KOPT-K1 (cell line): ENCODE data around the gene DIDO1.

Source experiments
- H3K27ac ChIP-seq: fragments of 200-600 bp; sonication (generic); 2 replicates; pipeline ENCODE4 v1.5.1; 2016; ENCODE audit warnings: antibody characterized with exemption, mild to moderate bottlenecking, low read depth, low read length; ENCODE audit not compliant: poor library complexity, severe bottlenecking
- H3K36me3 ChIP-seq: fragments of 200-600 bp; sonication (generic); 2 replicates; pipeline ENCODE4 v1.5.1; 2017; ENCODE audit warnings: antibody characterized with exemption, mild to moderate bottlenecking, low read length, moderate library complexity; ENCODE audit not compliant: insufficient read depth
- H3K9me3 ChIP-seq: fragments of 200-600 bp; sonication (generic); 2 replicates; pipeline ENCODE4 v1.5.1; 2017; ENCODE audit warnings: antibody characterized with exemption, low read length, mild to moderate bottlenecking; ENCODE audit not compliant: insufficient read depth, poor library complexity, severe bottlenecking

The DIDO1 gene

DNA sequence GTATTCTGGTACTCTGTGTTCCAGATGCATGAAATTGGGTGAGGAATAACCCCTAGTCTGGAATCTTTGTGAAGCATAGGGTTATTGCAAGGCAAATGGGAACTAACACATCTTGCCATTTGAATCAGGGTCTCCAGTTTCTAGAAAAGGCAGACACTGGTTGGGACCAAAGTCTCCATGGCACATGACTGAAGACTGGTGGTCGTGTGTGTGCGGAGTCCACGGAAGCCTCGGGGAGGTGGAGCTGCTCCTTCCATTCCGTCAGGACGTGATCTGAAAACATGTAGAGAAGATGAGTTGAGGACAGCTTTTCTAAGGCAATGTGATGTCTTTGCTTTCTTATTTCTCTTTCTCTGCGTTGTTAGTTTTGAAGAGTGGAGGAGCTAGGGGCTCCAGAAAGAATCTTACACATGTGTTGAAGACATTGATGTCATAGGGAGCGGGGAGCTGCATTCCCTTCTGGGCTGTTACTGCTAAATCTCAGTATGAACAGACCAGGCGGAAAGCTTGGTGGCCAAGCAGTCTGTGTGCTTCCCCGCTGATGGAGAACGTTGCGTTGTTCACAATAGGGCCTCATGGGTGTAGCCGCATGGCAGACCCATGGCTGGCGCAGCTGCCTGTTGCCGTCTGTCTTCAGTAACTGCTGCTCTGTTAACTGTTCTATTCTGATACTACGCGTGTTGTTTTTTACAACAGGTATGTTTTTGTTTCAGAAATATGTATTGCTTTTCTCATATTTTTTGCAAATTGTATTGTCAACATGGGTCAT is 21.4 kb upstream of the DIDO1 start:
- Histone ChIP-seq H3K9me3 (peaks cover 22% of the 10 kb centered on the region), H3K27ac (no peak overlapping the region), H3K36me3 (peaks cover 81% of the 10 kb centered on the region)

DNA sequence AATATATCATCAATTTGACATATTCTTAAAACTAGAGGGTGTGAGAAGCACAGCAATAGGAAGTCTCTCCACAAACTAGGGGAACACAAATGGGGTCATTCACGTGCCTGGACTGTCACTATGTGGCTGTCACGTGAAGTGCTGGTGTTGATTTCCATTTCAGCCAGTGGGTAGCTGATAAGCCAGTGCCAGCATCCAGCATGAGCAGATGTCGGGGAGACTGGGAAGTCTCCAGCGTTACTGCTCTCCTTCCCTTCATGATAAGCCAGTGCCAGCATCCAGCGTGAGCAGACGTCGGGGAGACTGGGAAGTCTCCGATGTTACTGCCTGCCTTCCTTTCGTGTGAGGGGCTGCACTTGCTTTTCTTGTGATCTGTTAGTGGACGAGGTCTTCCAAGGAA is 20.6 kb upstream of the DIDO1 start:
- Histone ChIP-seq H3K27ac (no peak overlapping the region), H3K36me3 (peaks cover 89% of the 10 kb centered on the region), H3K9me3 (peaks cover 22% of the 10 kb centered on the region)

DNA sequence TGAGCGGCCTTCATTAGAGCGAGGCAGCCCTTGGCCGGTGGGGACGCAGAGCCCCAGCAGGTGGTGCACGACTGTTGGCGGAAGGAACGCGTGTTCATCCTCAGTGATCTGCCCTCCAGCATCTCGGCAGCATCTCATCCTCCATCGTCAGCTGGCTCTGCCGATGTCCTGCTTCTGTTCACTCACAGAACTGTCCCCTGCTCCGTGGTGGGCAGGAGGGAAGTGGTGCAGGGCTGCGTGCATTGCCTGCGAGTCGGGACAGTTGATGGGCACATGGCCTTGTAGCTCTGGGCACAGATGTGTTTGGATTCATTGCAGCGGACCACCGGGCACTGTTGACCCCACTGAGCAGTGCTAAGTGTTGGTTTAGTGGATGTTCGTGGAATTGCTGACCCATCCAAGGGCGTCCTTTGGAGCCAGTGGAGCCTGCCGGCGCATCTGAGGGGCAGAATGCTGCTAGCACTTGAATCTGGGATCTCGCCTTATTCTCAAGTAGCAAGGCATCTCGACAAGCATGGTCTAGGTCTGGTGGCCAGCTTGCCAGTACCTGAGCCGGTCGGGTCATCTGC is 19.6 kb upstream of the DIDO1 start:
- peaks cover 22% of the 10 kb centered on the region for H3K9me3 ChIP-seq
- no peak overlapping the region for H3K27ac ChIP-seq
- H3K36me3 ChIP-seq, result peaks cover 99% of the 10 kb centered on the region

DNA sequence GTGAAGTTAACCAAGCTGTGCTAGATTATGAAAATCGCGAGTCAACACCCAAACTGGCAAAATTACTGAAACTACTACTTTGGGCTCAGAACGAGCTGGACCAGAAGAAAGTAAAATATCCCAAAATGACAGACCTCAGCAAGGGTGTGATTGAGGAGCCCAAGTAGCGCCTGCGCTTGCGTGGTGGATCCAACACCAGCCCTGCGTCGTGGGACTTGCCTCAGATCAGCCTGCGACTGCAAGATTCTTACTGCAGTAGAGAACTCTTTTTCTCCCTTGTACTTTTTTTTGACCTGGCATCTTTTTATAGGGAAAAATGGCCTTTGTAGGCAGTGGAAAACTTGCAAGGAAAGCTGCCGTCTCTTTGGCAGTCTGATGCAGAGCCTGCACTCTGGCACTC is 18.4 kb upstream of the DIDO1 start:
- H3K9me3 ChIP-seq, result peaks cover 22% of the 10 kb centered on the region
- H3K27ac ChIP-seq, result no peak overlapping the region
- peaks cover 94% of the 10 kb centered on the region for H3K36me3 ChIP-seq

DNA sequence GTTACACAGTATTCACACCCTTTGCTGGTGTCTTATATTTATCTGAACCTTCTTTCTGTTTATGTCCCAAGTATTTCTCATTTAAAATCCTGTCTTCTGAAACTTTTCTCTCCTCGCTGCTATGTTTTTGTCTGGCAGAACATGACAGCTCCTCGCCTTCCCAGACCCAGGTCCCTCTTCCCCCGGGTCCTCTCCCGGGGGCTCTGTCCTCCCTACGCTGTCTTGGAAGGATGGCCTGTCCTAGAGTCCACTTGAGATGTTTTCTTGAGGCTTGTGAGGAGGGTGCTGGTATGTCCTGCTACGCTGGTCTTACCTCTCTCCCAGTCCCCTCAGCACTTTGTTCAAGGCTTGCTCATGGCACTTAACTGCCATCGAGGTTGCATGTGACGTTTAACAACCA is 17.9 kb upstream of the DIDO1 start:
- Histone ChIP-seq H3K9me3 (peaks cover 18% of the 10 kb centered on the region), H3K36me3 (peaks cover 88% of the 10 kb centered on the region), H3K27ac (no peak overlapping the region)

DNA sequence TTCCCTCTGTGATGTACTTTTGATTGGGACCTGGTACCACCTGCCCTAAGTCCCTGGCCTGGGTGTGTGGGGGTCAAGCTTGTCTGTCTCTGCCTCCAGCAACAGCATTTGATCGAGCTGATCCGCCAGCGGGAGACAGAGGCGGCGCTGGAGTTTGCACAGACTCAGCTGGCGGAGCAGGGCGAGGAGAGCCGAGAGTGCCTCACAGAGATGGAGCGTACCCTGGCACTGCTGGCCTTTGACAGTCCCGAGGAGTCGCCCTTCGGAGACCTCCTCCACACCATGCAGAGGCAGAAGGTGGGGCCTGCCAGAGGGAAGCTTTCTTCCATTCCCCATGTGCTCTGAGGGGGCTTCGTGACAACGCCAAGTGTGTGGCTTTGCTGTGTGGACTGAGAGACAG is 17.1 kb upstream of the DIDO1 start:
- Histone ChIP-seq H3K27ac (no peak overlapping the region), H3K36me3 (peaks cover 80% of the 10 kb centered on the region), H3K9me3 (peaks cover 10% of the 10 kb centered on the region)

DNA sequence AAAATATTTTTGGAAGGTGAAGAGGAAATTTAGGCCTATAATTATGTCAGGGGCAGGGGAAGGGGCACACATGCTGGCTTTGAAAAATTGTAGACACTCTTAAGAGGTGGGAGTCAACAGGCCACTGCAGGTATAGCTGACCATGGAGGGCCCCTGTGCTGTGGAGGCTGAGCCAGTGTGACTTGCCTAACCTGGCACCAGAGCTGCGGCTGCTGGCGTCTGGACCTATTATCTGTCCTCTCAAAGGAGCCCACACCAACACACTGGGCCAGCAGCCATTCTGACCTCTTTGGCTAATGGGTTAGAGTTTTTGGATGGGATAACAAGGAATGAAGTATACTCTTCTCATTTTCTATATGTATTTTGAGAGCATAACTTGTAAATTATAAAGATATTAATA is 16.2 kb upstream of the DIDO1 start:
- Histone ChIP-seq H3K9me3 (peaks cover under 1% of the 10 kb centered on the region), H3K36me3 (peaks cover 71% of the 10 kb centered on the region), H3K27ac (no peak overlapping the region)

DNA sequence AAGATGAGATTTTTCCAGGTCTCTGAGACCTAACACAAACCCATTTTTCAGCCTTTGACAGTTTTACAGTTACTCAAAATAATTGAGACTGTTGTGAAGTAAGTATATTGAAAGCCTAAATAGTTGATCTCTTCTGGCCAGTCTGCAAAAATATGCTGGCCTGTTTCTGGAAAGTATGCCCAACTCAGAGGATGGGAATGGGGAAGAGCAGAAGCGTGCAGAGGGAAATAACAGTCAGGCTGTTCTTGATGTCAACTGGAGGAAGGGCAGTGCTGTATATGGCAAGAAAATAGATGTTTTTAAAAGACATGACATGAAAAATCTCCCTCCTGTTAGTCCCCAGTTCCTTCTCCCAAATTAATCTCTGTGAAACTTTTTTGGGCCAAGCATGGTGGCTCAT is 15.5 kb upstream of the DIDO1 start:
- Histone ChIP-seq H3K36me3 (peaks cover 64% of the 10 kb centered on the region), H3K9me3 (no peaks in the 10 kb centered on the region), H3K27ac (no peak overlapping the region)

DNA sequence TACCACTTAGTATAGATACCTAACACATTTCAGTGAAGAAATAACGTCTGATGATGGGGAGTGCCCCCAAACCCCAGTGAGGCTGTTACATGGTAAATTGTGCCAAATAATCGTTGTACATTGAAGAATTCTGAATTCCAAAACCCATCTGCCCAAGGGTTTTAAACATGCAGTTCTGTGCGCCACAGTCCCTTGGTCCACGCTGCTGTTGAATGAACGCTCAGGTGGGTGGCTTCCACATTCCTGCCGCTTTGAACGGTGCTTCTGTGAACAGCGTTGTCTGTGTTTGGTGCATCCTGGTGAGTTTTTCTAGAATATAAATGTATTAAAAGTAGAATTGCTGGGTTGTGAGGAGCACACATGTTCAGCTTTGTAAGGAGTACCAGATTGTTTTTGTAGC is 14.6 kb upstream of the DIDO1 start:
- Histone ChIP-seq H3K36me3 (peaks cover 57% of the 10 kb centered on the region), H3K27ac (no peak overlapping the region), H3K9me3 (no peaks in the 10 kb centered on the region)

DNA sequence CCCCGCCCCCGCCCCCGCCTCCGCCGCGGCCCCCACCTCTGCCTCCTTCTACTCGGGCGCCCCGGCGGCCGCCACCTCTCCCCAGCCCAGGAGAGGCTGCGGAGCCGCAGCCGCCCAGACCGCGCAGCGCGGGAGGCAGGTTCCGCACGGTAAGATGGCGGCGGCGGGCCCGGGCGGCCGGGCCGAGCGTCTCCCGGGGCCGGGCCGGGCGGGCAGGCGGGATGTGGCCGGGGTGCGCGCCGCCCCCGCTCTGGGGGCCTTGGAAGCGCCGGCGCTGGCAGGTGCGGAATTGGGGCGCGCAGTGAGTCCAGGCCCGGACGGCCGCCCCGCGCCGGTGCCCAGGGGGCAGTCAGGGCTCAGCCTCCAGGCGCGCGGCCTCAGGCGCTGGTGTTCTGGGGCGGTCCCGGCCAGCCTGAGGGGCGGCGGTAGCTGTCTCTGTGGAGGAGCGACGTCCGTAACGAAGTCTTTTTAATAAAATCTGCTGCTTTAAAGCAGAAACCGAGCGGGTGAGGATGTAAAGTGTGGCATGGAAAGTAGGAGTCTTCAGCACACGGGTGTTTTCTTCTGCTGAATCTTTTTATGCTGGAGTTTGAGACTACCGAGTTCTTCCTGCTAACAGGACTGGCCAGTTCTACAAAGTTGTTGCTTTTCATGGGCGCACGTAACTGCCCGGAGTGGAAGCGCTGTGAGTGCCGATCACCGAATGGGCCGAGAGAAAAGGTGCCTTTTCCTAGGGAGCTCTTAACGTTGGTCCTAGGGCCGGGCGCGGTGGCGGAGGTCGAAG is 12.0 kb upstream of the DIDO1 start, which contains the start of gene GID8:
TSS of gene GID8 (plus strand) at position 43 of the 784 bp plus-strand sequence. CDS start 3,356 bp downstream, outside the sequence.
- Histone ChIP-seq H3K36me3 (peaks cover 57% of the 10 kb centered on the region), H3K9me3 (no peaks in the 10 kb centered on the region), H3K27ac (peak within 1 kb of the TSS; percentile 94)

DNA sequence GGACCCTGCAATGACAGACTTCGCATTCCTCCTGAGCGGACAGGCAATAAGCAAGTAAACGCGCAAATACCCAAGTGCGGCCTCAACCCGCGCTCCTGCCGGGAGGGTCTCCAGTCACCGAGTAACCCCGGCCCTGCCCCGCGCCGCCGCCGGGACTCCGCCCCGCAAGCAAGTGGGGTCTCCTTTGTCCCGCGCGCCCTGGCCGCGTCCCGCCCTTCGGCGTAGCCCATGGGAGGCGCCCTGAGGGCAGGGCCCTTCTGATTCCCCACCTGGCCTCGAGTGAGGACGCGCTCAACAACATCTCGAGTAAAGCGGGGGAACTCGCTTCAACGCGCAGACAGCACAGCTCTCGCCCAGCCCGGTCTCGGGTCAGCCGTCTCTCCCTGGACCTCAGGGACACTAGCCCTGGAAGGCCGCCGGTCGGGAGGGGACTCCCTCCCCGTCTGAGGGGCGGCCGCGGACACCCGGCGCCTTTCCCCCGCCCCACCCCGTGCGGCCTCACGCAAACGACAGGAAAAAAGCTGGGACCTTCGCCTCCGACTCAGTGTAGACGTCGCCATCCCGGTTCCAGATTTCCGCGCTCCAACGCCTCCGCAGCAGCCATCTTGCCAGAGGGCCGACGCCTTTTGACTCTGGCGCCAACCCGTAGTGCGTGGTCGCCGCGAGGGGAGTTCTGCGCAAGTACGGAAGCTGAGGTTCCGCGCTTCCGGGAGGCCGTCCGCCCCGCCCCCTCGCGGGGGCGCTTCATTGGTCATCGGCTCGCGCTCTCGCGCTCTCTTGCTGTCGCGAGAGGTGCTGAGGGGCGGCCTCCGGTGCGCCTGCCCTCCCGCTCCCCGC is 11.2 kb upstream of the DIDO1 start:
- H3K36me3 ChIP-seq, result peaks cover 57% of the 10 kb centered on the region
- H3K27ac ChIP-seq, result peak overlapping the region; percentile 94
- H3K9me3 ChIP-seq, result no peaks in the 10 kb centered on the region

DNA sequence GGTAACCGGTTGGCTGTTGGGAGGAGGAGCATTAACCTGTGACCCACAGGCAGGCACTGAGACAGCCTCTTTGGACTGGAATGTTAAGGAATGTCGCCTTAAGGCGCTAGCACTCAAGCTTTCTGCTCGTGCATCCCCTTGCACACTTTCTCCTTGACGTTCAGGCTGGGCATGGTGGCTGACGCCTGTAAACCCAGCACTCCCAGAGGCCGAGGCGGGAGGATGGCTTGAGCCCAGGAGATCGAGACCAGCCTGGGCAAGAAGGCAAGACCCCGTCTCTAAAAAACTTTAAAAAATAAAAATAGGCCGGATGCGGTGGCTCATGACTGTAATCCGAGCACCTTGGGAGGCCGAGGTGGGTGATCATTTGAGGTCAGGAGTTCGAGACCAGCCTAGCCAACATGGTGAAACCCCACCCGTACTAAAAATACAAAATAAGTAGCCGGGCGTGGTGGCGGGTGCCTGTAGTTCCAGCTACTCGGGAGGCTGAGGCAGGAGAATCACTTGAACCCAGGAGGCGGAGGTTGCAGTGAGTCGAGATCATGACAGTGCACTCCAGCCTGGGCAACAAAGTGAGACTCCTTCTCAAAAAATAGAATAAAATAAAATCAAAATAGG is 9.8 kb upstream of the DIDO1 start:
- Histone ChIP-seq H3K27ac (no peak overlapping the region), H3K36me3 (peaks cover 49% of the 10 kb centered on the region), H3K9me3 (no peaks in the 10 kb centered on the region)

DNA sequence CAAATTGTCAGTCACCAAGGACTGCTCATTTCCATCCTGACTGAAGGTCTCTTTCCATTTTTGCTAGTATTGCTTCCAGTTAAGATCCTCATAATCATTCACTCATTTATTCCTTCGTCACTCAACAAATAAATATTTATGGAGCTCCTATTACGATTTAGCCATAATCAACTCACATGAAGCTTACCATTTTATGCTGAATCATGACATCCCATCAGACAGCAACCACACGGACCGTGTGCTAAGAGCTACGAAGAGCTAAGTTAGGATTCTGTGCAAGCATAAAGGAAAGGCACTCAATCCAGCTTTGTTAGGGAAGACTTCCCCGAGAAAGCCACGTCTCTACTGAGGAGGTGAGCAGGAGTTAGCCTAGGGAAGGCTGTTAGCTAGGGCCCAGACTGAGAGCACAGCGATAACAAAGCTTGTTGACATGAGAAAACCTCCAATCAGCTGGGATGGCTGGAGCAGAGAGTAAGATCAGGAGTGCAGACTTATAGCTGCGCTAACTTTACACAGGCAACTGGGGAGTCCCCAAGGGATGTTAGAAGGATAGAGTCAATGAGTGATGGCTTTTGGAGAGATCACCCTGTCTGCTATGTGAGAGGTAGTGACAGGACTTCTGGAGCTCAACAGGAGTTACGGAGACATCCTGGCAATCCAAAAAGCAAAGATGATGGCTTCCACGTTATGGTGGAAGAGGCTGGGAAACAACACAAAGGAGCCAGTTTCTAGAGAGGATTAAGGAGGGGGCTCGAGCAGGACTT is 9.1 kb upstream of the DIDO1 start:
- Histone ChIP-seq H3K27ac (no peak overlapping the region), H3K9me3 (no peaks in the 10 kb centered on the region), H3K36me3 (peaks cover 42% of the 10 kb centered on the region)

DNA sequence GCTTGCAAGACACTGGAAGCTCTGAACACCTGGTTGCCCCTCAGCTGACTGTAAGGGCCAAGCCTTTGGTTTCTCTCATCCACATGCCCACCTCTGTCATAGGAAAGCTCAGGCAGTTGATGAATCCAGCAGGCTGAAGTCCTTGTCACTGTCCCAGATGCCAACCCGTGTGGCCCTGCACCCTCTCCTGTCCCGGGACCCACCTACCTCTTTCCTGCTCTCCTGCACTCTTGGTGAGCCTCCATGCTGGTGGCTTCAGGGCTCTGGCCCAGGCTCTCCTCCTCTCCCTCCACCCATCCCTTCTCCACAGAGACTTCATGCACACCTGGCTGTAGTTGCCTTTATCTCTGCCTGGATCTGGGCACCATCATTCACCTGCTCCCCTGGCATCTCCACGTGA is 7.7 kb upstream of the DIDO1 start:
- Histone ChIP-seq H3K9me3 (no peaks in the 10 kb centered on the region), H3K36me3 (peaks cover 42% of the 10 kb centered on the region), H3K27ac (no peak overlapping the region)
